GM10266 (cell line): ENCODE results near the gene DIRAS1.

Experiments
- DNase-seq: peaks from one replicate; pipeline ENCODE4 v3.0.0; 2012; ENCODE audit errors: extremely low spot score
- TF ChIP-seq, protein P1 (sequence below): IDR thresholded peaks from 2 replicates; pipeline ENCODE4 v1.5.1; 2012; ENCODE audit warnings: mild to moderate bottlenecking, low read depth; ENCODE audit not compliant: control insufficient read depth, insufficient read depth; ENCODE audit errors: missing control alignments

The DIRAS1 gene

GRCh38 chr19:2665103-2665502, 56.1 kb downstream of the DIRAS1 start:
- DNase-seq = no peak
- TF ChIP-seq, protein P1, sequence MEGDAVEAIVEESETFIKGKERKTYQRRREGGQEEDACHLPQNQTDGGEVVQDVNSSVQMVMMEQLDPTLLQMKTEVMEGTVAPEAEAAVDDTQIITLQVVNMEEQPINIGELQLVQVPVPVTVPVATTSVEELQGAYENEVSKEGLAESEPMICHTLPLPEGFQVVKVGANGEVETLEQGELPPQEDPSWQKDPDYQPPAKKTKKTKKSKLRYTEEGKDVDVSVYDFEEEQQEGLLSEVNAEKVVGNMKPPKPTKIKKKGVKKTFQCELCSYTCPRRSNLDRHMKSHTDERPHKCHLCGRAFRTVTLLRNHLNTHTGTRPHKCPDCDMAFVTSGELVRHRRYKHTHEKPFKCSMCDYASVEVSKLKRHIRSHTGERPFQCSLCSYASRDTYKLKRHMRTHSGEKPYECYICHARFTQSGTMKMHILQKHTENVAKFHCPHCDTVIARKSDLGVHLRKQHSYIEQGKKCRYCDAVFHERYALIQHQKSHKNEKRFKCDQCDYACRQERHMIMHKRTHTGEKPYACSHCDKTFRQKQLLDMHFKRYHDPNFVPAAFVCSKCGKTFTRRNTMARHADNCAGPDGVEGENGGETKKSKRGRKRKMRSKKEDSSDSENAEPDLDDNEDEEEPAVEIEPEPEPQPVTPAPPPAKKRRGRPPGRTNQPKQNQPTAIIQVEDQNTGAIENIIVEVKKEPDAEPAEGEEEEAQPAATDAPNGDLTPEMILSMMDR = no peak
